ENCODE results near the gene ASB6. TPM values are rescaled to one million over a fixed set of nuclear protein-coding genes. Genes with fewer than 3 reads are reported as not detected.

ASB6 gene
- total RNA-seq, 1 experiment from 2014 or later = 21.0 TPM

- H3K4me3 Mint-ChIP-seq = no peak overlapping the region; a peak in 1 of 5 replicates
- Histone ChIP-seq H3K79me2 (ENCODE audit: insufficient read depth, low read length) (peaks cover 7% of the 10 kb centered on the region; the same call in 1 of the 2 replicates), H4K5ac (ENCODE audit: insufficient read length, low read depth, low read length) (no peak overlapping the region), H3K4ac (ENCODE audit: low read depth, low read length) (no peak overlapping the region), H2AK5ac (ENCODE audit: insufficient read length, low read length) (no peak overlapping the region), H3T11ph (ENCODE audit: low read length) (no peak overlapping the region), H3K9ac (ENCODE audit: extremely low read depth, insufficient read length, low read length) (no peak overlapping the region), H3K79me1 (ENCODE audit: insufficient read depth, low read depth, low read length, poor library complexity, severe bottlenecking) (peaks cover 11% of the 10 kb centered on the region), H4K8ac (replicated peaks; ENCODE audit: insufficient read length, low read depth, low read length) (no peak overlapping the region), H3K4me2 (ENCODE audit: insufficient read depth, insufficient read length, low read length) (no peak overlapping the region), H3K27ac (ENCODE audit: insufficient read length, low read depth, low read length) (no peak overlapping the region), H3K14ac (ENCODE audit: insufficient read depth, low read length) (no peak overlapping the region), H3K23me2 (ENCODE audit: insufficient read length, low read depth, low read length, poor library complexity, severe bottlenecking) (peaks cover 12% of the 10 kb centered on the region), H2BK15ac (ENCODE audit: low read depth, low read length) (no peak overlapping the region), H2BK120ac (ENCODE audit: low read depth, low read length, poor library complexity, severe bottlenecking) (no peak overlapping the region), H3K56ac (ENCODE audit: insufficient read length, low read depth, low read length) (no peak overlapping the region), H3K23ac (ENCODE audit: insufficient read length, low read depth, low read length) (no peak overlapping the region), H2BK5ac (ENCODE audit: insufficient read length, low read length) (no peak overlapping the region), H3K9me3 (ENCODE audit: control insufficient read depth, low read depth, low read length) (no peaks in the 10 kb centered on the region), H3K18ac (ENCODE audit: insufficient read length, low read depth, low read length) (no peak overlapping the region), H4K20me1 (ENCODE audit: control insufficient read depth, insufficient read depth, insufficient read length) (no peaks in the 10 kb centered on the region), H2BK20ac (ENCODE audit: low read depth, low read length, poor library complexity, severe bottlenecking) (no peak overlapping the region), H3K27me3 (ENCODE audit: insufficient read depth, low read length) (no peaks in the 10 kb centered on the region), H4K91ac (ENCODE audit: insufficient read length, low read depth, low read length) (no peak overlapping the region), H3K4me1 (ENCODE audit: insufficient read depth, low read length) (no peaks in the 10 kb centered on the region), H2AFZ (ENCODE audit: low read length) (no peak overlapping the region), H2BK12ac (ENCODE audit: insufficient read length, low read depth, low read length) (no peak overlapping the region)
- no peaks in the 10 kb centered on the region; a peak in 1 of 5 replicates for H3K9me3 Mint-ChIP-seq
- TF ChIP-seq, protein P1, sequence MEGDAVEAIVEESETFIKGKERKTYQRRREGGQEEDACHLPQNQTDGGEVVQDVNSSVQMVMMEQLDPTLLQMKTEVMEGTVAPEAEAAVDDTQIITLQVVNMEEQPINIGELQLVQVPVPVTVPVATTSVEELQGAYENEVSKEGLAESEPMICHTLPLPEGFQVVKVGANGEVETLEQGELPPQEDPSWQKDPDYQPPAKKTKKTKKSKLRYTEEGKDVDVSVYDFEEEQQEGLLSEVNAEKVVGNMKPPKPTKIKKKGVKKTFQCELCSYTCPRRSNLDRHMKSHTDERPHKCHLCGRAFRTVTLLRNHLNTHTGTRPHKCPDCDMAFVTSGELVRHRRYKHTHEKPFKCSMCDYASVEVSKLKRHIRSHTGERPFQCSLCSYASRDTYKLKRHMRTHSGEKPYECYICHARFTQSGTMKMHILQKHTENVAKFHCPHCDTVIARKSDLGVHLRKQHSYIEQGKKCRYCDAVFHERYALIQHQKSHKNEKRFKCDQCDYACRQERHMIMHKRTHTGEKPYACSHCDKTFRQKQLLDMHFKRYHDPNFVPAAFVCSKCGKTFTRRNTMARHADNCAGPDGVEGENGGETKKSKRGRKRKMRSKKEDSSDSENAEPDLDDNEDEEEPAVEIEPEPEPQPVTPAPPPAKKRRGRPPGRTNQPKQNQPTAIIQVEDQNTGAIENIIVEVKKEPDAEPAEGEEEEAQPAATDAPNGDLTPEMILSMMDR (conservative IDR thresholded peaks at IDR 0.05) = no peak
- no CpG with 5 or more reads among the region's 29 CpGs for WGBS (ENCODE audit: extremely low coverage, insufficient read length, low lambda C conversion rate)
- peaks cover 7 to 17% of the 10 kb centered on the region in 2 experiments for H3K4me1 Mint-ChIP-seq
- peaks cover 24 to 50% (median 46%) of the 10 kb centered on the region in 3 experiments for H3K36me3 Mint-ChIP-seq (ENCODE audit: insufficient read depth in 1 of 3, low read depth in 3 of 3)
- DNase-seq = no peak
- H3K27me3 Mint-ChIP-seq (ENCODE audit: low read depth) = peaks cover 2% of the 10 kb centered on the region
- H3K27ac Mint-ChIP-seq = peak overlapping the region in 2 of 3 experiments; percentile 29 to 65; a peak in 4 of 7 replicates
These were observed 4.1 kb downstream of the ASB6 start for GRCh38 chr9:129637673-129638439.

Data from H9 (cell line).